CD14-positive monocyte (primary cell): ENCODE measurements around the gene PIK3R1. TPM values are rescaled to one million over a fixed set of nuclear protein-coding genes. Genes with fewer than 3 reads are reported as not detected.
A peak's percentile ranks its signal among the peaks of the same experiment; 100 is the strongest.

ENCODE experiments used
- DNase-seq, 3 donors: peaks; one replicate each; pipeline ENCODE4 v3.0.0-alpha.2; 2011 to 2022
- H2AFZ ChIP-seq: 2 replicates; pipeline ENCODE4 v1.6.0; 2012; ENCODE audit warnings: mild to moderate bottlenecking, low read depth, low read length, inconsistent platforms; ENCODE audit not compliant: insufficient read depth, poor library complexity, severe bottlenecking
- H3K27ac ChIP-seq, 2 donors: 1 replicate in 1 of 2; 2 replicates in 1 of 2; pipeline ENCODE4 v1.5.1; 2012 to 2013; ENCODE audit warnings: low read length in 2 of 2, control low read depth in 1 of 2, inconsistent platforms in 1 of 2, low read depth in 1 of 2, mild to moderate bottlenecking in 1 of 2
- H3K27me3 ChIP-seq, 2 donors: one replicate each; pipeline versions ENCODE4 v1.6.0 to v1.6.1; 2011 to 2013; ENCODE audit warnings: low read length in 2 of 2; ENCODE audit not compliant: control insufficient read depth in 2 of 2, insufficient read depth in 2 of 2
- H3K36me3 ChIP-seq, 2 donors: replicated peaks in 1 of 2; 1 replicate in 1 of 2; 2 replicates in 1 of 2; pipeline versions ENCODE4 v1.5.1 to v1.6.1; 2012 to 2013; ENCODE audit warnings: low read length in 2 of 2, control low read depth in 1 of 2, inconsistent platforms in 1 of 2, mild to moderate bottlenecking in 1 of 2; ENCODE audit not compliant: insufficient read depth in 2 of 2, control insufficient read depth in 1 of 2
- H3K4me1 ChIP-seq, 2 donors: 1 replicate in 1 of 2; 2 replicates in 1 of 2; pipeline versions ENCODE4 v1.5.1 to v1.6.1; 2012 to 2013; ENCODE audit warnings: low read length in 2 of 2, control low read depth in 1 of 2, inconsistent platforms in 1 of 2, mild to moderate bottlenecking in 1 of 2, moderate library complexity in 1 of 2; ENCODE audit not compliant: insufficient read depth in 2 of 2, control insufficient read depth in 1 of 2
- H3K4me2 ChIP-seq: replicated peaks from 2 replicates; pipeline ENCODE3; 2012; ENCODE audit warnings: low read length, moderate library complexity, mild to moderate bottlenecking; ENCODE audit not compliant: poor library complexity, severe bottlenecking; ENCODE audit errors: extremely low read depth
- H3K4me3 ChIP-seq, 3 experiments: fragments of 200-600 bp in 1 of 3; sonication (generic) in 1 of 3; replicated peaks in 1 of 3; 1 replicate in 2 of 3; 2 replicates in 1 of 3; pipeline ENCODE4 v1.5.1; 2011 to 2013; ENCODE audit warnings: low read length in 3 of 3, mild to moderate bottlenecking in 3 of 3, control low read depth in 2 of 3, low read depth in 2 of 3, inconsistent platforms in 1 of 3, moderate library complexity in 1 of 3
- H3K79me2 ChIP-seq: 2 replicates; pipeline ENCODE4 v1.6.0; 2012; ENCODE audit warnings: mild to moderate bottlenecking, control low read depth, inconsistent platforms, low read length, moderate library complexity; ENCODE audit not compliant: insufficient read depth
- H3K9ac ChIP-seq: 2 replicates; pipeline ENCODE4 v1.6.0; 2017; ENCODE audit warnings: low read length, mild to moderate bottlenecking; ENCODE audit not compliant: insufficient read depth, poor library complexity, severe bottlenecking
- H3K9me3 ChIP-seq, 2 donors: replicated peaks in 1 of 2; 1 replicate in 1 of 2; 2 replicates in 1 of 2; pipeline versions ENCODE4 v1.5.1 to v1.6.1; 2012 to 2013; ENCODE audit warnings: low read length in 2 of 2, control low read depth in 1 of 2; ENCODE audit not compliant: control insufficient read depth in 1 of 2, insufficient read depth in 1 of 2
- H4K20me1 ChIP-seq: 2 replicates; pipeline ENCODE4 v1.6.0; 2012; ENCODE audit warnings: mild to moderate bottlenecking, low read length, control low read depth, moderate library complexity; ENCODE audit not compliant: insufficient read depth
- H3K27ac Mint-ChIP-seq, 7 donors: one replicate each; pipeline ENCODE4 v1.8.0; 2020; ENCODE audit warnings: mild to moderate bottlenecking in 7 of 7, mixed read lengths in 7 of 7, moderate library complexity in 6 of 7, inconsistent platforms in 2 of 7
- H3K27me3 Mint-ChIP-seq, 3 donors: one replicate each; pipeline ENCODE4 v1.8.0; 2021 to 2022; ENCODE audit warnings: low read depth in 3 of 3, mild to moderate bottlenecking in 3 of 3, mixed read lengths in 3 of 3, moderate library complexity in 3 of 3, inconsistent platforms in 1 of 3
- H3K36me3 Mint-ChIP-seq, 2 donors: one replicate each; pipeline ENCODE4 v1.8.0; 2020; ENCODE audit warnings: mixed read lengths in 2 of 2, inconsistent platforms in 1 of 2, mild to moderate bottlenecking in 1 of 2
- H3K4me1 Mint-ChIP-seq: one replicate; pipeline ENCODE4 v1.8.0; 2020; ENCODE audit warnings: mild to moderate bottlenecking, mixed read lengths
- H3K4me3 Mint-ChIP-seq, 2 donors: one replicate each; pipeline ENCODE4 v1.8.0; 2020; ENCODE audit warnings: mild to moderate bottlenecking in 2 of 2, mixed read lengths in 2 of 2, moderate library complexity in 1 of 2
- H3K9me3 Mint-ChIP-seq, 7 donors: one replicate each; pipeline ENCODE4 v1.8.0; 2020 to 2022; ENCODE audit warnings: mixed read lengths in 7 of 7, mild to moderate bottlenecking in 6 of 7, moderate library complexity in 6 of 7, inconsistent platforms in 2 of 7
- WGBS: methylation state at CpG from one replicate; pipeline ENCODE4 v1.1.5; 2013; ENCODE audit warnings: missing lambda C conversion rate; ENCODE audit not compliant: insufficient coverage; 5-methylcytosine and 5-hydroxymethylcytosine counted together
- intact Hi-C, 2 donors: fragments of 100-400 bp; cut with micrococcal nuclease; formaldehyde crosslinking; loops; one replicate each; pipeline versions ENCODE4 v1.15.0 to v1.15.1; 2023
- polyA plus RNA-seq, 3 donors: library from polyadenylated mRNA; depleted of rRNA in 1 of 3; unstranded in 2 of 3; stranded (reverse) in 1 of 3; fragments of 300-500 nt in 2 of 3; fragments of >200 nt in 1 of 3; fragmentation: Illumina TruSeq in 2 of 3; gene quantifications; 1 replicate in 2 of 3; 2 replicates in 1 of 3; pipeline ENCODE4 v1.2.3, GENCODE V29; 2012 to 2021
- TF ChIP-seq, protein P1 (sequence below): fragments of 200-600 bp; IDR thresholded peaks from one replicate; pipeline ENCODE4 v1.8.0; 2022; ENCODE audit warnings: antibody characterized with exemption, mild to moderate bottlenecking

Gene PIK3R1
- polyA plus RNA-seq, 3 donors: 9.5 to 25.5 (median 10.5) TPM

DNA sequence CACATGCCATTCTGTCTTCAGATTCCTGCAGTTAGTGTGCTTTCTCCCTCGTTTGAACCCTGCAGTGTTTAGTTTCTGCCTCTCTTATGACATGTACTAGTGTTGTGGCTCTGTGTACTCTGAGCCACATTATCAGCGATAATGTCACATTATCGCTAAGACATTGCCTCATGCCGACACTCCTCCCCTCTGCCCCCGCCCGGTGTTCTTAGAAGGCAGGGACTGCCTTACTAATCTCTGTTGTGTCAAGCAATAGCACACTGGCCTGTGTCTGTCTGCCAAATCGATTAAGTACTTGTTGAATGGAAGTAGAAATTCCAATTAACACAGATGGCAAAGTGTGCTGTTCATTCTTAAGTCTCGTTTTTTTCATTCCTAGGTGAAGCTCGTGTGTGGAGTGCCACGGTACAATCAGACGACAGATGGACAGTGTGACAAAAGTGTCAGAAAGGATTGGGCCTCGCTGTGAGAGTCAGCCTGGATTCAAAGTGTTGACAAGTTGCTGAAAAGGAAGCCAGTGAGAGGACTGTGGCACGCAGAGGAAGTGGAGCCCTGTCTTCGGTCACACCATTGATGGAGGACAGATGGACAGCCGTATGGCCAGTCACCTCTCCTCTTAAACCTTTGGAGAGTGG is 10.5 kb downstream of the PIK3R1 start:
- intact Hi-C loops: loop anchor here in 1 of 2 donors (2.0 to 10.0 kb wide), 2 partner anchors 13 to 181 kb away; no protein-coding TSS in a partner anchor
- no peaks in the 10 kb centered on the region for H3K27me3 Mint-ChIP-seq
- H3K4me1 Mint-ChIP-seq: peaks cover 55% of the 10 kb centered on the region
- no peak overlapping the region for H3K4me2 ChIP-seq
- H3K9ac ChIP-seq: no peak overlapping the region
- peaks cover 100% of the 10 kb centered on the region for H3K79me2 ChIP-seq
- H4K20me1 ChIP-seq: peaks cover 99% of the 10 kb centered on the region
- peaks cover 24 to 44% of the 10 kb centered on the region in 2 donors for H3K36me3 ChIP-seq
- H3K36me3 Mint-ChIP-seq: peaks cover 38 to 51% of the 10 kb centered on the region in 2 donors
- no peaks in the 10 kb centered on the region for H3K27me3 ChIP-seq
- H3K27ac Mint-ChIP-seq: peak overlapping the region; percentile 54 to 82 (median 77)
- peaks cover 31 to 36% of the 10 kb centered on the region in 2 donors for H3K4me1 ChIP-seq
- peaks cover 0 to 4% (median 1%) of the 10 kb centered on the region in 7 donors for H3K9me3 Mint-ChIP-seq
- no peaks in the 10 kb centered on the region for H3K9me3 ChIP-seq
- WGBS: 81% methylated on average over 9 of the region's 15 CpGs
- no peak overlapping the region for H3K4me3 Mint-ChIP-seq
- no peak overlapping the region for H3K4me3 ChIP-seq
- peak overlapping the region in 1 of 2 donors; percentile 65 for H3K27ac ChIP-seq
- no peak for DNase-seq
- H2AFZ ChIP-seq: no peak overlapping the region
- TF ChIP-seq, protein P1, sequence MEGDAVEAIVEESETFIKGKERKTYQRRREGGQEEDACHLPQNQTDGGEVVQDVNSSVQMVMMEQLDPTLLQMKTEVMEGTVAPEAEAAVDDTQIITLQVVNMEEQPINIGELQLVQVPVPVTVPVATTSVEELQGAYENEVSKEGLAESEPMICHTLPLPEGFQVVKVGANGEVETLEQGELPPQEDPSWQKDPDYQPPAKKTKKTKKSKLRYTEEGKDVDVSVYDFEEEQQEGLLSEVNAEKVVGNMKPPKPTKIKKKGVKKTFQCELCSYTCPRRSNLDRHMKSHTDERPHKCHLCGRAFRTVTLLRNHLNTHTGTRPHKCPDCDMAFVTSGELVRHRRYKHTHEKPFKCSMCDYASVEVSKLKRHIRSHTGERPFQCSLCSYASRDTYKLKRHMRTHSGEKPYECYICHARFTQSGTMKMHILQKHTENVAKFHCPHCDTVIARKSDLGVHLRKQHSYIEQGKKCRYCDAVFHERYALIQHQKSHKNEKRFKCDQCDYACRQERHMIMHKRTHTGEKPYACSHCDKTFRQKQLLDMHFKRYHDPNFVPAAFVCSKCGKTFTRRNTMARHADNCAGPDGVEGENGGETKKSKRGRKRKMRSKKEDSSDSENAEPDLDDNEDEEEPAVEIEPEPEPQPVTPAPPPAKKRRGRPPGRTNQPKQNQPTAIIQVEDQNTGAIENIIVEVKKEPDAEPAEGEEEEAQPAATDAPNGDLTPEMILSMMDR: no peak

DNA sequence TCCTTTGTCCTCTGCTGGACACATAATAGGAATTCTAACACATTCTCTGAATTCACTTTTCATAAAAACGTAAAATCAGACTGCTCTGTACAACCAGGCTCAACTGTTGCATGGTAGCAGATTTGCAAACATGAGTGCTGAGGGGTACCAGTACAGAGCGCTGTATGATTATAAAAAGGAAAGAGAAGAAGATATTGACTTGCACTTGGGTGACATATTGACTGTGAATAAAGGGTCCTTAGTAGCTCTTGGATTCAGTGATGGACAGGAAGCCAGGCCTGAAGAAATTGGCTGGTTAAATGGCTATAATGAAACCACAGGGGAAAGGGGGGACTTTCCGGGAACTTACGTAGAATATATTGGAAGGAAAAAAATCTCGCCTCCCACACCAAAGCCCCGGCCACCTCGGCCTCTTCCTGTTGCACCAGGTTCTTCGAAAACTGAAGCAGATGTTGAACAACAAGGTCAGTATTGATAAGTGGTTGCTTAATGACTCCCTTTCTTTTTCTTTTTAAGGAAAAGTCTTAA is 11.1 kb downstream of the PIK3R1 start:
- peak overlapping the region in 1 of 2 donors; percentile 65 for H3K27ac ChIP-seq
- Mint-ChIP-seq H3K36me3 (peaks cover 41 to 52% of the 10 kb centered on the region in 2 donors), H3K27ac (peak overlapping the region in 4 of 7 donors; percentile 11 to 77 (median 70)), H3K27me3 (no peaks in the 10 kb centered on the region), H3K4me1 (peaks cover 58% of the 10 kb centered on the region), H3K9me3 (peaks cover 0 to 2% (median 0%) of the 10 kb centered on the region in 7 donors), H3K4me3 (no peak overlapping the region)
- H3K4me2 ChIP-seq: no peak overlapping the region
- peaks cover 31 to 36% of the 10 kb centered on the region in 2 donors for H3K4me1 ChIP-seq
- TF ChIP-seq, protein P1: no peak
- H3K9ac ChIP-seq: no peak overlapping the region
- H3K4me3 ChIP-seq: no peak overlapping the region
- H3K27me3 ChIP-seq: no peaks in the 10 kb centered on the region
- no peak overlapping the region for H2AFZ ChIP-seq
- H4K20me1 ChIP-seq: peaks cover 99% of the 10 kb centered on the region
- intact Hi-C loops: loop anchor here in 1 of 2 donors (10.0 kb wide), 1 partner anchor 182 kb away; no protein-coding TSS in a partner anchor
- no peaks in the 10 kb centered on the region for H3K9me3 ChIP-seq
- H3K79me2 ChIP-seq: peaks cover 100% of the 10 kb centered on the region
- H3K36me3 ChIP-seq: peaks cover 29 to 50% of the 10 kb centered on the region in 2 donors
- 100% methylated on average over 1 of the region's 8 CpGs for WGBS
- no peak for DNase-seq
